ENCODE results near the gene SCYGR1.

DNA sequence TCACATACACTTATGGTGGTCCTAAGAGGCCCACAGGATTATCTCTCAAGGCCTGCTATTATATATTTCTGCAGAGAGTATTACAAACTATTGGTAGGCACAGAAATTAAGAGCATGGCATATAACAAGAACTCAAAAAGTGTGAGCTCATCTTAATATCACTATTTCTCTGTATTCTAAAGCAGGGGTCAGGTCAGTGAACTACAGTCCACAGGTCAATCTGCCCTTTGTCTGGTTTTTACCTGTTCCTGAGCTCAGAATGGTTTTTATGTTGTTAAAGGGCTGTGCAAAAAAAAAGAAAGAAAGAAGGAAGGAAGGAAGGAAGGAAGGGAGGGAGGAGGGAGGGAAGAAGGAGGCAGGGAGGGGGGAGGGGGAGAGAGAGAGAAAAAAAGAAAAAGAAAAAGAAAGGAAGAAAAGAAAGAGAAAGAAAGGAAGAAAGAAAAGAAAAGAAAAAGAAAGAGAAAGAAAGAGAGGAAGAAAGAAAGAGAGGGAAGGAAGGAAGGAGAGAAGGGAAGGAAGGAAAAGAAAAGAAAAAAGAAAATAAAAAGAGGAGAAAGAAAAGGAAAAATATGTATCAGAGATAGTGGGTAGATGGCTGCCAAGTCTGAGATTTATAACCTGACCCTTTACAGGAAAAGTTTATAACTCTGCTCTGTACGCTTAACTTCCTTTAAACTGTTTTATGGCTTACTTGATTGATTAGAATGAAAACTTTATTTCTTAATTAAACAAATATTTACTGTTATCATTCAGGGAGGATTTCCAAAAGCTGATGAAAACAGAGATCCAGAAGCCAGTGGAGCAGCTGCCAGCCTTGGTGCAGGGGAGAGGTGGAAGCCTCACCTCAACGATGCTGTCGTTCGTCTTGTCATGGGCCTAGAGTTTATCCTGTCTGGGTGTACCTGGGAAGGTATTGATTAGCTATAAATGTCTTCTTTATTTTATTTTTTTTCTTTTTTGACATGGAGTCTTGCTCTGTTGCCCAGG lies 11.2 kb upstream of the SCYGR1 start:
- TF ChIP-seq, protein P1, sequence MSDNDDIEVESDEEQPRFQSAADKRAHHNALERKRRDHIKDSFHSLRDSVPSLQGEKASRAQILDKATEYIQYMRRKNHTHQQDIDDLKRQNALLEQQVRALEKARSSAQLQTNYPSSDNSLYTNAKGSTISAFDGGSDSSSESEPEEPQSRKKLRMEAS (IDR thresholded peaks at IDR 0.05) = no peak
- TF ChIP-seq, protein P2, sequence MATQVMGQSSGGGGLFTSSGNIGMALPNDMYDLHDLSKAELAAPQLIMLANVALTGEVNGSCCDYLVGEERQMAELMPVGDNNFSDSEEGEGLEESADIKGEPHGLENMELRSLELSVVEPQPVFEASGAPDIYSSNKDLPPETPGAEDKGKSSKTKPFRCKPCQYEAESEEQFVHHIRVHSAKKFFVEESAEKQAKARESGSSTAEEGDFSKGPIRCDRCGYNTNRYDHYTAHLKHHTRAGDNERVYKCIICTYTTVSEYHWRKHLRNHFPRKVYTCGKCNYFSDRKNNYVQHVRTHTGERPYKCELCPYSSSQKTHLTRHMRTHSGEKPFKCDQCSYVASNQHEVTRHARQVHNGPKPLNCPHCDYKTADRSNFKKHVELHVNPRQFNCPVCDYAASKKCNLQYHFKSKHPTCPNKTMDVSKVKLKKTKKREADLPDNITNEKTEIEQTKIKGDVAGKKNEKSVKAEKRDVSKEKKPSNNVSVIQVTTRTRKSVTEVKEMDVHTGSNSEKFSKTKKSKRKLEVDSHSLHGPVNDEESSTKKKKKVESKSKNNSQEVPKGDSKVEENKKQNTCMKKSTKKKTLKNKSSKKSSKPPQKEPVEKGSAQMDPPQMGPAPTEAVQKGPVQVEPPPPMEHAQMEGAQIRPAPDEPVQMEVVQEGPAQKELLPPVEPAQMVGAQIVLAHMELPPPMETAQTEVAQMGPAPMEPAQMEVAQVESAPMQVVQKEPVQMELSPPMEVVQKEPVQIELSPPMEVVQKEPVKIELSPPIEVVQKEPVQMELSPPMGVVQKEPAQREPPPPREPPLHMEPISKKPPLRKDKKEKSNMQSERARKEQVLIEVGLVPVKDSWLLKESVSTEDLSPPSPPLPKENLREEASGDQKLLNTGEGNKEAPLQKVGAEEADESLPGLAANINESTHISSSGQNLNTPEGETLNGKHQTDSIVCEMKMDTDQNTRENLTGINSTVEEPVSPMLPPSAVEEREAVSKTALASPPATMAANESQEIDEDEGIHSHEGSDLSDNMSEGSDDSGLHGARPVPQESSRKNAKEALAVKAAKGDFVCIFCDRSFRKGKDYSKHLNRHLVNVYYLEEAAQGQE (IDR thresholded peaks at IDR 0.05; ENCODE audit: low read depth) = no peak
- no peak for TF ChIP-seq YY1 (IDR thresholded peaks at IDR 0.05; ENCODE audit: low read depth)
- TF ChIP-seq EGR1 (IDR thresholded peaks at IDR 0.05) = no peak
- TF ChIP-seq CEBPB (IDR thresholded peaks at IDR 0.05) = no peak
- no peak for TF ChIP-seq RAD21 (IDR thresholded peaks at IDR 0.05; ENCODE audit: low read depth)

Measured in Ishikawa (cell line).